ENCODE data around the gene INTS7.

DNA sequence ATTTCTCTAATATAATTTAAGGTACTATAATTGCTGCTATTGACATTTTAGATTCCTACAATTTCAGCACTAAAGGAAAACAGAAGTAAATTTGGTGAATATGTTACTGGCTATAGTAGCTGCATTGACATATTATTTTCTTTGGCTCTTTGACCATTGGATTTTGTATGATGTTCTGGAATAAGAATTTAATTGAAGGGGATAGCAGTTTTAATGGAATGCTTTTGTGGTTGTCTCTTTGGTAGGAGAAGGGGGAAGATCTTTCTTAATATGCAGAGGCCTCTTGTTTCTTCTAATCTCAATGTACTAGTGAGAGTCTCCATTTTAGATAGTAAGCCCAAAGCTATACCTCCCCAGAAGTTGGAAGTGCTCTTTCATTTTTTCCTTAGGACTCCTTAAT is 7.1 kb upstream of the INTS7 start:
- TF ChIP-seq, protein P1, sequence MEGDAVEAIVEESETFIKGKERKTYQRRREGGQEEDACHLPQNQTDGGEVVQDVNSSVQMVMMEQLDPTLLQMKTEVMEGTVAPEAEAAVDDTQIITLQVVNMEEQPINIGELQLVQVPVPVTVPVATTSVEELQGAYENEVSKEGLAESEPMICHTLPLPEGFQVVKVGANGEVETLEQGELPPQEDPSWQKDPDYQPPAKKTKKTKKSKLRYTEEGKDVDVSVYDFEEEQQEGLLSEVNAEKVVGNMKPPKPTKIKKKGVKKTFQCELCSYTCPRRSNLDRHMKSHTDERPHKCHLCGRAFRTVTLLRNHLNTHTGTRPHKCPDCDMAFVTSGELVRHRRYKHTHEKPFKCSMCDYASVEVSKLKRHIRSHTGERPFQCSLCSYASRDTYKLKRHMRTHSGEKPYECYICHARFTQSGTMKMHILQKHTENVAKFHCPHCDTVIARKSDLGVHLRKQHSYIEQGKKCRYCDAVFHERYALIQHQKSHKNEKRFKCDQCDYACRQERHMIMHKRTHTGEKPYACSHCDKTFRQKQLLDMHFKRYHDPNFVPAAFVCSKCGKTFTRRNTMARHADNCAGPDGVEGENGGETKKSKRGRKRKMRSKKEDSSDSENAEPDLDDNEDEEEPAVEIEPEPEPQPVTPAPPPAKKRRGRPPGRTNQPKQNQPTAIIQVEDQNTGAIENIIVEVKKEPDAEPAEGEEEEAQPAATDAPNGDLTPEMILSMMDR (IDR thresholded peaks at IDR 0.05): no peak
- no peak for TF ChIP-seq POLR2AphosphoS5 (IDR thresholded peaks at IDR 0.05; ENCODE audit: low read depth, low read length)
- TF ChIP-seq, protein P2, sequence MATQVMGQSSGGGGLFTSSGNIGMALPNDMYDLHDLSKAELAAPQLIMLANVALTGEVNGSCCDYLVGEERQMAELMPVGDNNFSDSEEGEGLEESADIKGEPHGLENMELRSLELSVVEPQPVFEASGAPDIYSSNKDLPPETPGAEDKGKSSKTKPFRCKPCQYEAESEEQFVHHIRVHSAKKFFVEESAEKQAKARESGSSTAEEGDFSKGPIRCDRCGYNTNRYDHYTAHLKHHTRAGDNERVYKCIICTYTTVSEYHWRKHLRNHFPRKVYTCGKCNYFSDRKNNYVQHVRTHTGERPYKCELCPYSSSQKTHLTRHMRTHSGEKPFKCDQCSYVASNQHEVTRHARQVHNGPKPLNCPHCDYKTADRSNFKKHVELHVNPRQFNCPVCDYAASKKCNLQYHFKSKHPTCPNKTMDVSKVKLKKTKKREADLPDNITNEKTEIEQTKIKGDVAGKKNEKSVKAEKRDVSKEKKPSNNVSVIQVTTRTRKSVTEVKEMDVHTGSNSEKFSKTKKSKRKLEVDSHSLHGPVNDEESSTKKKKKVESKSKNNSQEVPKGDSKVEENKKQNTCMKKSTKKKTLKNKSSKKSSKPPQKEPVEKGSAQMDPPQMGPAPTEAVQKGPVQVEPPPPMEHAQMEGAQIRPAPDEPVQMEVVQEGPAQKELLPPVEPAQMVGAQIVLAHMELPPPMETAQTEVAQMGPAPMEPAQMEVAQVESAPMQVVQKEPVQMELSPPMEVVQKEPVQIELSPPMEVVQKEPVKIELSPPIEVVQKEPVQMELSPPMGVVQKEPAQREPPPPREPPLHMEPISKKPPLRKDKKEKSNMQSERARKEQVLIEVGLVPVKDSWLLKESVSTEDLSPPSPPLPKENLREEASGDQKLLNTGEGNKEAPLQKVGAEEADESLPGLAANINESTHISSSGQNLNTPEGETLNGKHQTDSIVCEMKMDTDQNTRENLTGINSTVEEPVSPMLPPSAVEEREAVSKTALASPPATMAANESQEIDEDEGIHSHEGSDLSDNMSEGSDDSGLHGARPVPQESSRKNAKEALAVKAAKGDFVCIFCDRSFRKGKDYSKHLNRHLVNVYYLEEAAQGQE (IDR thresholded peaks at IDR 0.05; ENCODE audit: insufficient read depth in 1 of 2, low read depth in 2 of 2, low read length in 1 of 2): no peak
